HepG2 (cell line): ENCODE measurements around the gene ST8SIA4. TPM values are rescaled to one million over a fixed set of nuclear protein-coding genes. Genes with fewer than 3 reads are reported as not detected.

ENCODE experiments used
- ATAC-seq: fragments of 200-7000 bp; cut with Tn5 transposase; 3 replicates; pipeline ENCODE4 v1.9.1; 2020; ENCODE audit warnings: mild to moderate bottlenecking, moderate library complexity
- BruUV-seq: library from RNA; stranded (reverse); fragments of 400-500 nt; replicated peaks from 2 replicates; lab custom pipeline; 2021; lab: Mats Ljungman, UMichigan
- CTCF ChIA-PET: fragments of 300-600 bp; formaldehyde crosslinking; extraction: SDS; loops from one replicate; lab custom pipeline; 2021; ENCODE audit warnings: low total read pairs, inconsistent platforms, low intra/inter-chr PET ratio; lab: Yijun Ruan, JAX
- POLR2A ChIA-PET: fragments of 350-600 bp; sonication (Branson Sonifier 250); formaldehyde crosslinking; loops from one replicate; lab custom pipeline; 2020; ENCODE audit warnings: antibody characterized with exemption, inconsistent platforms; lab: Yijun Ruan, JAX
- DNase-seq: peaks from one replicate; pipeline ENCODE4 v3.0.0-alpha.2; 2015; ENCODE audit warnings: low spot score
- FAIRE-seq: peaks from 3 replicates; lab custom pipeline; 2011; peaks lifted over from hg19 to GRCh38; lab: Jason Lieb, UNC
- H2AFZ ChIP-seq: one replicate; pipeline ENCODE4 v1.6.1; 2011; ENCODE audit warnings: low read length, inconsistent platforms
- H3K27ac ChIP-seq: fragments of 300-600 bp; 3 replicates; pipeline ENCODE4 v1.8.0; 2011; ENCODE audit warnings: mixed run types, mild to moderate bottlenecking, mixed read lengths, low read length, inconsistent platforms; ENCODE audit not compliant: insufficient read depth; ENCODE audit errors: extremely low read length
- H3K27me3 ChIP-seq, 2 experiments: fragments of 200-600 bp in 1 of 2; 2 replicates in 1 of 2; 3 replicates in 1 of 2; pipeline versions ENCODE4 v1.6.0 to v1.8.0; 2011; ENCODE audit warnings: low read length in 2 of 2, mild to moderate bottlenecking in 2 of 2, moderate library complexity in 2 of 2, inconsistent platforms in 1 of 2; ENCODE audit not compliant: insufficient read depth in 2 of 2, control insufficient read depth in 1 of 2
- H3K36me3 ChIP-seq, 2 experiments: fragments of 200-600 bp in 1 of 2; replicated peaks in 1 of 2; 2 replicates in 1 of 2; 3 replicates in 1 of 2; pipeline versions ENCODE4 v1.5.1 to v1.8.0; 2011; ENCODE audit warnings: low read length in 2 of 2, inconsistent platforms in 1 of 2; ENCODE audit not compliant: insufficient read depth in 2 of 2, control insufficient read depth in 1 of 2
- H3K4me1 ChIP-seq: 2 replicates; pipeline ENCODE4 v1.5.1; 2012; ENCODE audit warnings: low read length, inconsistent platforms; ENCODE audit not compliant: insufficient read depth
- H3K4me2 ChIP-seq: 2 replicates; pipeline ENCODE4 v1.6.0; 2011; ENCODE audit warnings: low read depth, low read length, inconsistent platforms
- H3K4me3 ChIP-seq, 3 experiments: fragments of 200-600 bp in 1 of 3; sonication (generic), shearing (Covaris generic) in 1 of 3; replicated peaks in 1 of 3; 2 replicates each; pipeline ENCODE4 v1.5.1; 2011 to 2016; ENCODE audit warnings: low read length in 3 of 3, inconsistent platforms in 2 of 3, low read depth in 2 of 3, mild to moderate bottlenecking in 2 of 3, control low read depth in 1 of 3, mixed read lengths in 1 of 3; ENCODE audit not compliant: insufficient read depth in 1 of 3
- H3K79me2 ChIP-seq: one replicate; pipeline ENCODE4 v1.6.1; 2011; ENCODE audit warnings: low read length, inconsistent platforms; ENCODE audit not compliant: insufficient read depth
- H3K9ac ChIP-seq: 2 replicates; pipeline ENCODE4 v1.6.0; 2011; ENCODE audit warnings: mild to moderate bottlenecking, low read depth, low read length, inconsistent platforms; ENCODE audit not compliant: insufficient read depth
- H3K9me3 ChIP-seq: 2 replicates; pipeline ENCODE4 v1.5.1; 2012; ENCODE audit warnings: mild to moderate bottlenecking, low read length
- H4K20me1 ChIP-seq: 2 replicates; pipeline ENCODE4 v1.6.0; 2011; ENCODE audit warnings: inconsistent platforms, mild to moderate bottlenecking, low read length, moderate library complexity; ENCODE audit not compliant: insufficient read depth
- MTF1 ChIP-seq: sonication (generic); formaldehyde crosslinking; IDR thresholded peaks from 2 replicates; pipeline ENCODE4 v1.5.0; 2020; ENCODE audit warnings: missing genetic modification reagents
- MXI1 ChIP-seq: IDR thresholded peaks from 3 replicates; pipeline ENCODE4 v1.6.1; 2012; ENCODE audit warnings: low read depth, low read length, inconsistent platforms, borderline replicate concordance
- ZNF644 ChIP-seq: IDR thresholded peaks from 2 replicates; pipeline ENCODE4 v1.6.1; 2016; ENCODE audit warnings: low read depth
- ZNF737 ChIP-seq: sonication (generic); formaldehyde crosslinking; IDR thresholded peaks from 2 replicates; pipeline ENCODE4 v1.5.0; 2020; ENCODE audit warnings: missing genetic modification reagents, mild to moderate bottlenecking, borderline replicate concordance
- WGBS: methylation state at CpG from one replicate; pipeline ENCODE4 v1.1.6; 2017; ENCODE audit warnings: low lambda C conversion rate; 5-methylcytosine and 5-hydroxymethylcytosine counted together
- in situ Hi-C: cut with HindIII; loops from 2 replicates; pipeline ENCODE4 v1.10.0; 2017; ENCODE audit warnings: low pct_unique_long_range_greater_than_20kb; ENCODE audit not compliant: extremely low pct_ligation_motif_present
- intact Hi-C: fragments of 100-400 bp; cut with micrococcal nuclease; formaldehyde crosslinking; loops from one replicate; pipeline ENCODE4 v1.10.0; 2022; ENCODE audit not compliant: unreplicated experiment
- polyA plus RNA-seq, 8 experiments: library from polyadenylated mRNA; depleted of rRNA in 3 of 8; stranded (reverse) in 7 of 8; unstranded in 1 of 8; fragments of >200 nt; fragmentation: Illumina TruSeq in 4 of 8; extraction: Trizol in 4 of 8; gene quantifications; 2 replicates each; pipeline versions ENCODE4 v1.2.1 to v1.2.3, GENCODE V29; 2011 to 2016; ENCODE audit warnings: low read depth in 4 of 8, missing spikeins in 1 of 8, mixed read lengths in 1 of 8; ENCODE audit not compliant: insufficient read depth in 1 of 8
- total RNA-seq, 5 experiments: library from RNA; depleted of rRNA; stranded (reverse); fragments of >200 nt; fragmentation: Illumina TruSeq; extraction: Trizol; gene quantifications; 2 replicates each; pipeline ENCODE4 v1.2.3, GENCODE V29; 2016; ENCODE audit warnings: low read depth in 1 of 5

The ST8SIA4 gene
- total and polyA plus RNA-seq, 2 of the 13 experiments (the other 11 are each of a cell fraction or from before 2014, with no cell fraction given), result not detected

GRCh38 chr5:100899675-100900074 is 3.4 kb downstream of the ST8SIA4 start:
- ChIA-PET POLR2A (no interaction called here), CTCF (no interaction called here)
- in situ Hi-C loops, result no loop called here
- Histone ChIP-seq H3K27me3 (peaks cover 3 to 32% of the 10 kb centered on the region in 2 experiments; a peak in 4 of 5 replicates), H3K4me1 (no peaks in the 10 kb centered on the region), H3K9me3 (no peaks in the 10 kb centered on the region), H3K4me2 (no peak overlapping the region), H2AFZ (no peak overlapping the region), H4K20me1 (no peaks in the 10 kb centered on the region), H3K27ac (no peak overlapping the region), H3K79me2 (no peaks in the 10 kb centered on the region), H3K4me3 (no peak overlapping the region), H3K9ac (no peak overlapping the region), H3K36me3 (no peaks in the 10 kb centered on the region)
- no peak for DNase-seq
- BruUV-seq, result no TSS peak
- 2% methylated on average over 2 of the region's 2 CpGs for whole genome bisulfite sequencing
- TF ChIP-seq ZNF737 (no peak), MTF1 (CRISPR knock-in tag) (no peak)
- ATAC-seq, result no peak
- no peak for FAIRE-seq
- intact Hi-C loops, result no loop called here

GRCh38 chr5:100898504-100899346 is 4.4 kb downstream of the ST8SIA4 start:
- no peak overlapping the region for H3K4me2 ChIP-seq
- TF ChIP-seq MXI1, result no peak
- TF ChIP-seq ZNF644 (CRISPR knock-in tag), result no peak
- CTCF ChIA-PET, result no interaction called here
- H3K27ac ChIP-seq, result no peak overlapping the region
- intact Hi-C loops, result no loop called here
- WGBS, result under 1% methylated on average over 5 of the region's 5 CpGs
- no peak overlapping the region for H3K4me3 ChIP-seq
- no peaks in the 10 kb centered on the region for H3K79me2 ChIP-seq
- H3K27me3 ChIP-seq, result peaks cover 3 to 26% of the 10 kb centered on the region in 2 experiments; a peak in 4 of 5 replicates
- H2AFZ ChIP-seq, result no peak overlapping the region
- BruUV-seq, result no TSS peak
- H3K36me3 ChIP-seq, result no peaks in the 10 kb centered on the region
- in situ Hi-C loops, result no loop called here
- no peaks in the 10 kb centered on the region for H3K4me1 ChIP-seq
- DNase-seq (no peak), ATAC-seq (no peak), FAIRE-seq (no peak)
- no peaks in the 10 kb centered on the region for H3K9me3 ChIP-seq
- no peak overlapping the region for H3K9ac ChIP-seq
- no peaks in the 10 kb centered on the region for H4K20me1 ChIP-seq
- POLR2A ChIA-PET, result no interaction called here
